ENCODE data around the gene KPNA6.

DNA sequence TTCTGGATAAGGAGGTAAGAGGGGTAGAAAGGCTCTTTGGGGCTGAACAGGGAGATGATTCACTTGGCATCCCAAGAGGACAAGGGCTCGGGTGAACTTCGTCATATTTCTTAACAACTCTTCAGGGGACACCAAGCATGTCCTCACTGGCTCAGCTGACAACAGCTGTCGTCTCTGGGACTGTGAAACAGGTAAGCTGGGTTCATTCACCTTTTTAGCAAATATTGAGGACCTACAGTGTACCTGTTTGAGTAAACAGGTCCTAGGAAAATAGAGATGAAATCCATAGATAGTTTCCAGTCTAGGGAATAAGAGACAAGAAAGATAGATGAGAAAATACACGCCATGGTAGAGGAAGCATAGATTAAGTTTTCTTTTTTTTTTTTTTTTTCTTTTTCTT is 116.4 kb downstream of the KPNA6 start:
- TF ChIP-seq, protein P1, sequence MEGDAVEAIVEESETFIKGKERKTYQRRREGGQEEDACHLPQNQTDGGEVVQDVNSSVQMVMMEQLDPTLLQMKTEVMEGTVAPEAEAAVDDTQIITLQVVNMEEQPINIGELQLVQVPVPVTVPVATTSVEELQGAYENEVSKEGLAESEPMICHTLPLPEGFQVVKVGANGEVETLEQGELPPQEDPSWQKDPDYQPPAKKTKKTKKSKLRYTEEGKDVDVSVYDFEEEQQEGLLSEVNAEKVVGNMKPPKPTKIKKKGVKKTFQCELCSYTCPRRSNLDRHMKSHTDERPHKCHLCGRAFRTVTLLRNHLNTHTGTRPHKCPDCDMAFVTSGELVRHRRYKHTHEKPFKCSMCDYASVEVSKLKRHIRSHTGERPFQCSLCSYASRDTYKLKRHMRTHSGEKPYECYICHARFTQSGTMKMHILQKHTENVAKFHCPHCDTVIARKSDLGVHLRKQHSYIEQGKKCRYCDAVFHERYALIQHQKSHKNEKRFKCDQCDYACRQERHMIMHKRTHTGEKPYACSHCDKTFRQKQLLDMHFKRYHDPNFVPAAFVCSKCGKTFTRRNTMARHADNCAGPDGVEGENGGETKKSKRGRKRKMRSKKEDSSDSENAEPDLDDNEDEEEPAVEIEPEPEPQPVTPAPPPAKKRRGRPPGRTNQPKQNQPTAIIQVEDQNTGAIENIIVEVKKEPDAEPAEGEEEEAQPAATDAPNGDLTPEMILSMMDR (conservative IDR thresholded peaks at IDR 0.05; ENCODE audit: low read depth, low read length) = no peak
- TF ChIP-seq EZH2 (IDR thresholded peaks at IDR 0.05; ENCODE audit: low read length, unreplicated experiment) = no peak
